ENCODE data around the gene PRKN. TPM values are rescaled to one million over a fixed set of nuclear protein-coding genes. Genes with fewer than 3 reads are reported as not detected.

PRKN gene
- total RNA-seq, 4 donors from 2014 or later = 4.4 to 669 (median 10.5) TPM

DNA sequence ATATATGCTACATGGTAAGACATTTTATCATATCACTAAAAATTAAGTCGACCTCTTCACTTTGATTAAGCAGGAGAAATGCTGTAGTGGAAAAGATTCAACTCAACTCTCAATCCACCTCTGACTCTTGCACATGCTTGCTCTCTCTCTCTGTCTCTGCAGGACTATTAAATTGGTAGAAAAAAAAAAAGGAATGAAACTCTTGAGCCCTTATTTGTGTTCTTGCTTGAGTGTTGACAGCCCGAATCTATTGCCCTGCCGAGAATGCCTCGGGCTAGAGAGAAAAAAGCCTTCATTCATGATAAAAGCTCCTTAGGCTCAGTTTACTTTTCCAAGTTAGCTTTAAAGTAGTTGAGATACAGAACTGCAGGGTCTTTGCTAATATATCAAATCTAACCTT, 722.2 kb downstream of the PRKN start:
- no peaks in the 10 kb centered on the region for H3K4me1 ChIP-seq
- no peaks in the 10 kb centered on the region for H3K36me3 ChIP-seq
- no peaks in the 10 kb centered on the region for H3K27me3 ChIP-seq
- no peaks in the 10 kb centered on the region for H3K9me3 ChIP-seq
- DNase-seq = no peak
- no peak overlapping the region for H3K27ac ChIP-seq
- no peak for TF ChIP-seq CTCF (IDR thresholded peaks at IDR 0.05)
- TF ChIP-seq POLR2A (IDR thresholded peaks at IDR 0.05) = no peak
- H3K4me3 ChIP-seq = no peak overlapping the region

GRCh38 chr6:161996783-161997182, 730.8 kb downstream of the PRKN start:
- no peak for DNase-seq
- no peaks in the 10 kb centered on the region for H3K36me3 ChIP-seq
- no peaks in the 10 kb centered on the region for H3K4me1 ChIP-seq
- TF ChIP-seq POLR2A (IDR thresholded peaks at IDR 0.05) (no peak), CTCF (IDR thresholded peaks at IDR 0.05) (no peak)
- no peak overlapping the region for H3K27ac ChIP-seq
- no peaks in the 10 kb centered on the region for H3K27me3 ChIP-seq
- no peaks in the 10 kb centered on the region for H3K9me3 ChIP-seq
- H3K4me3 ChIP-seq = no peak overlapping the region

- no peak overlapping the region for H3K4me3 ChIP-seq
- H3K27me3 ChIP-seq = no peaks in the 10 kb centered on the region
- TF ChIP-seq POLR2A (IDR thresholded peaks at IDR 0.05) = no peak
- no peak for TF ChIP-seq CTCF (IDR thresholded peaks at IDR 0.05)
- H3K9me3 ChIP-seq = peaks cover 0 to 9% (median 2%) of the 10 kb centered on the region in 4 donors
- no peaks in the 10 kb centered on the region for H3K4me1 ChIP-seq
- DNase-seq = no peak
- no peaks in the 10 kb centered on the region for H3K36me3 ChIP-seq
- H3K27ac ChIP-seq = no peak overlapping the region
Measured at GRCh38 chr6:161985876-161986423, 741.6 kb downstream of the PRKN start.

GRCh38 chr6:161984713-161985112, 742.9 kb downstream of the PRKN start:
- Histone ChIP-seq H3K4me3 (no peak overlapping the region), H3K4me1 (no peaks in the 10 kb centered on the region)
- TF ChIP-seq CTCF (IDR thresholded peaks at IDR 0.05) = no peak
- no peak for TF ChIP-seq POLR2A (IDR thresholded peaks at IDR 0.05)

DNA sequence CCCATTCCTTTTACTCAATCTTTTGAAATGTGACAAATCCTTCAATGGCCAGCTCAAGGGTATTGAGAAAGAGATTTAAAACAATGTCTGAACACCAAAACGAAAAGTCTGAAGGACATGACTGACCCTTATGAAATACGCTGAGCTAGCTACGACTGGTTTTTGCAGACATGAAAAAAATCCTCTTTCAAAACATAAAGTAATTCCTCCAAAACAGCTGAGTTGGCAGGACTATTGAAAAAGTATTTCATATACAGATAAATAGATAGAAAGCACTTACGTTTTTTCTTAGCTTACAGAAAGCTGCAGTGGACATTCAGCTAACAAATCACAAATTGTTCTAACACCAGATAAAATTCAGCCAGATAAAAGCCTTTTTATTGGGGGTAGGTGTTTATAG, 751.0 kb downstream of the PRKN start:
- Histone ChIP-seq H3K27me3 (no peaks in the 10 kb centered on the region), H3K4me1 (no peaks in the 10 kb centered on the region), H3K9me3 (no peaks in the 10 kb centered on the region), H3K4me3 (no peak overlapping the region), H3K36me3 (no peaks in the 10 kb centered on the region), H3K27ac (no peak overlapping the region)
- TF ChIP-seq CTCF (IDR thresholded peaks at IDR 0.05) (no peak), POLR2A (IDR thresholded peaks at IDR 0.05) (no peak)
- DNase-seq = no peak

More at GRCh38 chr6:161984713-161985112, 742.9 kb downstream of the PRKN start:
- H3K9me3 ChIP-seq = peaks cover 0 to 3% (median 0%) of the 10 kb centered on the region in 4 donors
- no peaks in the 10 kb centered on the region for H3K27me3 ChIP-seq
- no peak for DNase-seq
- no peaks in the 10 kb centered on the region for H3K36me3 ChIP-seq
- no peak overlapping the region for H3K27ac ChIP-seq

DNA sequence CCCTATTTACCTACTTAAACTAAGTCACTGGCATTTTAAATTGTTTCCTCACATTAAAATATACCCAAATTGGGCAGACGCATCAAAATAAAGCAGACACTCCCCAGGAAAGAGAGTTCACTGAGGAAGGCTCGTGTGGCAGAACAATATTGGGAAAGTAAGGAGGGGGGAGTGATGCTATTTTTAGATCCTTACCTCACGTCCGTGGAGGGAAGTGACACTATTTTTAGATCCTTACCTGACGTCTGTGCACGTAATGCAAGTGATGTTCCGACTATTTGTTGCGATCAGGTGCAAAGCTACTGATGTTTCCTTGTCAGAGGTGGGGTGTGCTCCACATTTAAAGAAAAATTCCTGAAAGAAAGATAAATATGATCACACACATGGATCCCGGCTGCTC, 754.5 kb downstream of the PRKN start:
- Histone ChIP-seq H3K36me3 (no peaks in the 10 kb centered on the region), H3K4me1 (no peaks in the 10 kb centered on the region), H3K27ac (no peak overlapping the region), H3K27me3 (no peaks in the 10 kb centered on the region), H3K9me3 (no peaks in the 10 kb centered on the region), H3K4me3 (no peak overlapping the region)
- no peak for DNase-seq
- TF ChIP-seq CTCF (IDR thresholded peaks at IDR 0.05) = no peak
- TF ChIP-seq POLR2A (IDR thresholded peaks at IDR 0.05) = no peak
